Muscle layer of colon (tissue), 2 donors: Measurements from ENCODE around the gene SORL1.

Experiments used
- H3K27ac ChIP-seq: one replicate; pipeline ENCODE4 v1.7.0; 2013; ENCODE audit warnings: low read depth, mild to moderate bottlenecking, low read length, moderate library complexity
- H3K27me3 ChIP-seq, 2 donors: one replicate each; pipeline ENCODE4 v1.7.0; 2013; ENCODE audit warnings: low read length in 2 of 2, mild to moderate bottlenecking in 2 of 2; ENCODE audit not compliant: insufficient read depth in 2 of 2, control insufficient read depth in 1 of 2
- H3K36me3 ChIP-seq: one replicate; pipeline ENCODE4 v1.7.0; 2013; ENCODE audit warnings: mild to moderate bottlenecking, low read length; ENCODE audit not compliant: insufficient read depth
- H3K4me1 ChIP-seq: one replicate; pipeline ENCODE4 v1.7.0; 2013; ENCODE audit warnings: mild to moderate bottlenecking, low read length; ENCODE audit not compliant: insufficient read depth
- H3K4me3 ChIP-seq, 2 donors: one replicate each; pipeline ENCODE4 v1.7.0; 2013; ENCODE audit warnings: low read length in 2 of 2, low read depth in 1 of 2, mild to moderate bottlenecking in 1 of 2, moderate library complexity in 1 of 2
- H3K9ac ChIP-seq: one replicate; pipeline ENCODE4 v1.7.0; 2013; ENCODE audit warnings: low read length
- H3K9me3 ChIP-seq: one replicate; pipeline ENCODE4 v1.7.0; 2013; ENCODE audit warnings: mild to moderate bottlenecking, low read length
- donor health status: abdominal sarcoma.
- donor health status: Adenocarcinoma of cecum.

Gene SORL1

DNA sequence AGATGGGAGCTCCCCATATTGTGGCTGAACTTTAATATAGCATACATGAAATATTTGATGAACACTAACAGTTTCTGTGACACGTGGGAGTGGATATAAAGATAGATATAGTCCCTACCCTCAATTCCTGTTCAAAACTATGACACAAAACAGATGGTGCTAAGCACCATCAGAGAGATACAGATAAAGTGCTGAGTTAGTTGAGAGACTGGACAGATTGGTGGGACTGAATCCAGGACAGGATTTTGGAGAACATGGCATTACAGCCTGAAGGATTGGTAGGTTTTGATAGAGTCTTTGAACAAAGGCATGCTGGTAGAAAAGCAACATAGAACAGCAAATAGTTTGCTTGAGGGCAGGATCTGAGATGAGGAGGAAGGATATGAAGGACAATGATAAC is 215.7 kb downstream of the SORL1 start:
- H3K27me3 ChIP-seq: no peaks in the 10 kb centered on the region
- H3K4me1 ChIP-seq: peaks cover 29% of the 10 kb centered on the region
- no peak overlapping the region for H3K27ac ChIP-seq
- H3K9me3 ChIP-seq: no peaks in the 10 kb centered on the region
- no peak overlapping the region for H3K4me3 ChIP-seq
- H3K36me3 ChIP-seq: no peaks in the 10 kb centered on the region
- no peak overlapping the region for H3K9ac ChIP-seq

DNA sequence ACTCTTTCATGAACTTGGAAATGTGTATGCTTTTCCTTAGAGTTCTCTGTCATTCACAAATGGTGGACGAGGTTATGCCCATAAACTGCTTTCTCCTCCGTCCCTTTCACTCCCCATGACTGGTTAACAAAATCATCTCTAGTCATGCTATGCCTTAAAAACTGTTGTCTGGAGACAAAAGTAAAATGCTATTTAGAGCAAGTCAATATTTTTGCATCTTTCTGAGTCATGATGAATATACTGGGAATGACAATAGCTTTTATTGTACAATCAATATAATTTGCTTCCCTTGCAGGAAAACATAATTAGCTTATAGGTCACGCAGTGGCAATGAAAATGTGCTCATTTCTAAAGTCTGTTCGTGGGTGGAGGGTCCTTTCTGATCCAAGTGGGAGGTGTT is 217.3 kb downstream of the SORL1 start:
- peaks cover 38% of the 10 kb centered on the region for H3K4me1 ChIP-seq
- no peak overlapping the region for H3K27ac ChIP-seq
- no peaks in the 10 kb centered on the region for H3K27me3 ChIP-seq
- no peaks in the 10 kb centered on the region for H3K9me3 ChIP-seq
- H3K4me3 ChIP-seq: no peak overlapping the region
- H3K36me3 ChIP-seq: no peaks in the 10 kb centered on the region
- H3K9ac ChIP-seq: no peak overlapping the region

DNA sequence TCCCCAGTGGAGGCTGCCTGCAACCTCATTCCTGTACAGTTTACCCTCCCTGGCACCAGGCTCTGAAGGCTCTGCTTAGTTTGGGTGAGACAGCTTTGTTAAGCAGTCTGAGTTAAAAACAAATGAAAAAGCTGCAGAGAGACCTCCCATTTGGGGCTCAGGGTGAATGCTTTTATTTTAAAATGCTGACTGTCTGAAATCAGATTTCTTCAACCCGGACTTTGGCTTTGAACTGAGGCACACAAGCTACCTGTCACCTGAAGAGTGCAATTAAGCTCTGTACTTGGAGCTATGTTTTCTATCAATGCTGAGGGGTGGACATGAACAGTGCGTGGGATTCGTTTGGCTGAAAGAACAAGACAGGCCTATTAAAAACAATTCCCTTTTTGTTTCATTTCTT is 218.2 kb downstream of the SORL1 start:
- H3K9ac ChIP-seq: no peak overlapping the region
- H3K27ac ChIP-seq: peak overlapping the region; percentile 85
- no peaks in the 10 kb centered on the region for H3K27me3 ChIP-seq
- no peaks in the 10 kb centered on the region for H3K9me3 ChIP-seq
- peaks cover 38% of the 10 kb centered on the region for H3K4me1 ChIP-seq
- no peaks in the 10 kb centered on the region for H3K36me3 ChIP-seq
- no peak overlapping the region for H3K4me3 ChIP-seq

GRCh38 chr11:121670805-121671282 is 218.7 kb downstream of the SORL1 start:
- Histone ChIP-seq H3K36me3 (no peaks in the 10 kb centered on the region), H3K9ac (no peak overlapping the region), H3K27me3 (no peaks in the 10 kb centered on the region), H3K9me3 (no peaks in the 10 kb centered on the region), H3K27ac (peak overlapping the region; percentile 85), H3K4me3 (peak overlapping the region in 1 of 2 donors; percentile 28), H3K4me1 (peaks cover 38% of the 10 kb centered on the region)

- H3K9ac ChIP-seq: no peak overlapping the region
- peak overlapping the region; percentile 85 for H3K27ac ChIP-seq
- H3K9me3 ChIP-seq: no peaks in the 10 kb centered on the region
- H3K4me3 ChIP-seq: peak overlapping the region in 1 of 2 donors; percentile 28
- no peaks in the 10 kb centered on the region for H3K27me3 ChIP-seq
- no peaks in the 10 kb centered on the region for H3K36me3 ChIP-seq
- H3K4me1 ChIP-seq: peaks cover 38% of the 10 kb centered on the region
Observed at GRCh38 chr11:121671283-121672168, 219.4 kb downstream of the SORL1 start.

GRCh38 chr11:121672630-121673487 is 220.7 kb downstream of the SORL1 start:
- H3K4me3 ChIP-seq: peak overlapping the region in 1 of 2 donors; percentile 19
- no peaks in the 10 kb centered on the region for H3K27me3 ChIP-seq
- peaks cover 38% of the 10 kb centered on the region for H3K4me1 ChIP-seq
- H3K27ac ChIP-seq: peak overlapping the region; percentile 85
- H3K9me3 ChIP-seq: no peaks in the 10 kb centered on the region
- no peak overlapping the region for H3K9ac ChIP-seq
- no peaks in the 10 kb centered on the region for H3K36me3 ChIP-seq

DNA sequence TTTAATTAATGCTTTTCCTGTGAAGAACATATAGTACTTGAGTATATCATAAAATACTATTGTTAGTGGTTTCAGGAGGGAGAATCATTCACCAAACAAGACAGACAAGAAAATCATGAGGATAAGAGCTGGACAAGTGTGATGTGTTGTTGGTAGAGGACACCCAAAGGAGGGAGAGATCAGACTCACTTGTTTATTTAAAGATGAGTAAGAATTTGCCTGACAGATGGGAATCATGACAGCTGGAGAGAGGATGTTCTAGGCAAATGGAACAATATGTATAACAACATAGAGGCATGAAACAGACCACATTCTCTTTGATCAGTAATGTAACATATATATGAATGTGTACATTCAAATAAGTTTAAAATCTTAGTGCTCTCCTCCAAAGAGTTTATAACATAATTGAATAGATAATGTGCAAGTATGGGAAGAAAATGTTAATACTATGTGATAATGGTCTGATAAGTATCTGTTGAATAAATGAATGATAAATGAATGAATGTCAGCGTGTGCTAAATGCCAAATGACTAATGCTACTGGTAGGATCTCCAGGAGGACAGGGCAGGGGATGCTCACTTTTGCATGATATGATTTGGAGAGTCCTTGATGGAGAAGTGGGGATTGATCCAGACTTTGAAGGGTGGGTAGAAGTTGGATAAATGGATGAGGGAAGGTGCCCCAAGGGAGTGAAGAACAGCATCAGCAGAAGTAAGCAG is 229.6 kb downstream of the SORL1 start:
- H3K9ac ChIP-seq: no peak overlapping the region
- no peak overlapping the region for H3K27ac ChIP-seq
- H3K9me3 ChIP-seq: no peaks in the 10 kb centered on the region
- no peaks in the 10 kb centered on the region for H3K36me3 ChIP-seq
- no peak overlapping the region for H3K4me3 ChIP-seq
- no peaks in the 10 kb centered on the region for H3K27me3 ChIP-seq
- H3K4me1 ChIP-seq: no peaks in the 10 kb centered on the region
